Spleen (tissue), 7 donors: ENCODE measurements around the gene ASTN1.
A peak's percentile ranks its signal among the peaks of the same experiment; 100 is the strongest.

Experiments
- POLR2AphosphoS5 ChIP-seq, 3 donors: sonication (generic); formaldehyde crosslinking; IDR thresholded peaks; one replicate each; pipeline ENCODE4 v1.5.1; 2017; ENCODE audit warnings: antibody characterized with exemption in 3 of 3
- TF ChIP-seq, protein P1 (sequence below), 11 experiments: fragments of 200-600 bp in 7 of 11; fragments of 450-650 bp in 4 of 11; sonication (generic) in 4 of 11; IDR thresholded peaks in 8 of 11; conservative IDR thresholded peaks in 3 of 11; 1 replicate in 7 of 11; 2 replicates in 4 of 11; pipeline versions ENCODE4 v1.4.0 to v1.8.0; 2016 to 2021; ENCODE audit warnings: antibody characterized with exemption in 11 of 11, inconsistent platforms in 4 of 11, mild to moderate bottlenecking in 1 of 11
- donor health status: DM: no; HTN: no; CAD: no; lungs with moderate emphysema.
- donor health status: DM: no; HTN: no; CAD: no.
- donor health status: DM: no; HTN: no; CAD: no.

- TF ChIP-seq, protein P1, sequence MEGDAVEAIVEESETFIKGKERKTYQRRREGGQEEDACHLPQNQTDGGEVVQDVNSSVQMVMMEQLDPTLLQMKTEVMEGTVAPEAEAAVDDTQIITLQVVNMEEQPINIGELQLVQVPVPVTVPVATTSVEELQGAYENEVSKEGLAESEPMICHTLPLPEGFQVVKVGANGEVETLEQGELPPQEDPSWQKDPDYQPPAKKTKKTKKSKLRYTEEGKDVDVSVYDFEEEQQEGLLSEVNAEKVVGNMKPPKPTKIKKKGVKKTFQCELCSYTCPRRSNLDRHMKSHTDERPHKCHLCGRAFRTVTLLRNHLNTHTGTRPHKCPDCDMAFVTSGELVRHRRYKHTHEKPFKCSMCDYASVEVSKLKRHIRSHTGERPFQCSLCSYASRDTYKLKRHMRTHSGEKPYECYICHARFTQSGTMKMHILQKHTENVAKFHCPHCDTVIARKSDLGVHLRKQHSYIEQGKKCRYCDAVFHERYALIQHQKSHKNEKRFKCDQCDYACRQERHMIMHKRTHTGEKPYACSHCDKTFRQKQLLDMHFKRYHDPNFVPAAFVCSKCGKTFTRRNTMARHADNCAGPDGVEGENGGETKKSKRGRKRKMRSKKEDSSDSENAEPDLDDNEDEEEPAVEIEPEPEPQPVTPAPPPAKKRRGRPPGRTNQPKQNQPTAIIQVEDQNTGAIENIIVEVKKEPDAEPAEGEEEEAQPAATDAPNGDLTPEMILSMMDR (IDR thresholded peaks at IDR 0.05 in 8 of 11, conservative IDR thresholded peaks at IDR 0.05 in 3 of 11) = no peak
- peak in 1 of 3 donors; percentile 70 for TF ChIP-seq POLR2AphosphoS5 (IDR thresholded peaks at IDR 0.05)
Observed at GRCh38 chr1:177211231-177211630, 46.7 kb upstream of the ASTN1 start.
